Brain microvascular endothelial cell (primary cell): ENCODE measurements around the gene CR1L.
"Not testable (repeated sequence)": the region's sequence is repeated elsewhere in the genome, so short reads cannot be mapped to it uniquely, and the experiment has no call there.

Experiments used
- DNase-seq: peaks from one replicate; pipeline ENCODE4 v3.0.0-alpha.2; 2020
- H3K27ac ChIP-seq: fragments of 250-450 bp; sonication (Bioruptor Pico); 2 replicates; pipeline ENCODE4 v1.5.1; 2020; ENCODE audit warnings: mild to moderate bottlenecking, moderate library complexity
- H3K27me3 ChIP-seq: fragments of 250-450 bp; sonication (Bioruptor Pico); replicated peaks from 2 replicates; pipeline ENCODE4 v1.5.1; 2020; ENCODE audit warnings: mild to moderate bottlenecking
- H3K36me3 ChIP-seq: fragments of 250-450 bp; sonication (Bioruptor Pico); replicated peaks from 2 replicates; pipeline ENCODE4 v1.5.1; 2020; ENCODE audit warnings: mild to moderate bottlenecking
- H3K4me3 ChIP-seq: 2 replicates; pipeline ENCODE4 v1.5.1; 2011; ENCODE audit warnings: low read depth, mild to moderate bottlenecking, control low read depth, low read length, moderate library complexity
- in situ Hi-C: cut with HindIII; loops from 2 replicates; pipeline ENCODE4 v1.10.0; 2017; ENCODE audit warnings: low sequenced_read_pairs, low pct_ligation_motif_present
- TF ChIP-seq, protein P1 (sequence below): IDR thresholded peaks from 2 replicates; pipeline ENCODE4 v1.5.1; 2011; ENCODE audit warnings: low read depth, mild to moderate bottlenecking, moderate library complexity, low read length, control low read depth, inconsistent platforms; ENCODE audit errors: missing control alignments

Gene CR1L

DNA sequence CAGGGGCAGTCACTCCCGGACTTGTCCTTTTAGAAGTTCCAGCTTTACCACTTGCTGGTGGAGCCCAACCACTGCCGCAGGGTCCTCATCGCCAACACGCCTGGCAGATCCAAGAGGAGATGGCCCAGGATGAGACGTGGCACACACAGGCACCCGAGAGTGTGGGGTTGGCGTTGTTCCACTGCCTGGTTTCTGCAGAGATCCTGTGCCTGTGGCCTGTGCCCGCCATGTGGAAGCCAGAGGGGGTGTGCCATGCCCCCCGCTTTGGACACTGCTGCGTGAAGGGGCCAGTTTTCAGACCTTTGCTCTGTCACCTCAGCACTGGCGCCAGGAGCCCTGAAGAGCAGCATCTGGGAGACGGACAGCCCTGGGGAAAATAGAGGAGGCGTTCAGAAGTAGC is 117.7 kb downstream of the CR1L start:
- no peak overlapping the region for H3K27ac ChIP-seq
- H3K27me3 ChIP-seq: no peaks in the 10 kb centered on the region
- TF ChIP-seq, protein P1, sequence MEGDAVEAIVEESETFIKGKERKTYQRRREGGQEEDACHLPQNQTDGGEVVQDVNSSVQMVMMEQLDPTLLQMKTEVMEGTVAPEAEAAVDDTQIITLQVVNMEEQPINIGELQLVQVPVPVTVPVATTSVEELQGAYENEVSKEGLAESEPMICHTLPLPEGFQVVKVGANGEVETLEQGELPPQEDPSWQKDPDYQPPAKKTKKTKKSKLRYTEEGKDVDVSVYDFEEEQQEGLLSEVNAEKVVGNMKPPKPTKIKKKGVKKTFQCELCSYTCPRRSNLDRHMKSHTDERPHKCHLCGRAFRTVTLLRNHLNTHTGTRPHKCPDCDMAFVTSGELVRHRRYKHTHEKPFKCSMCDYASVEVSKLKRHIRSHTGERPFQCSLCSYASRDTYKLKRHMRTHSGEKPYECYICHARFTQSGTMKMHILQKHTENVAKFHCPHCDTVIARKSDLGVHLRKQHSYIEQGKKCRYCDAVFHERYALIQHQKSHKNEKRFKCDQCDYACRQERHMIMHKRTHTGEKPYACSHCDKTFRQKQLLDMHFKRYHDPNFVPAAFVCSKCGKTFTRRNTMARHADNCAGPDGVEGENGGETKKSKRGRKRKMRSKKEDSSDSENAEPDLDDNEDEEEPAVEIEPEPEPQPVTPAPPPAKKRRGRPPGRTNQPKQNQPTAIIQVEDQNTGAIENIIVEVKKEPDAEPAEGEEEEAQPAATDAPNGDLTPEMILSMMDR: no peak
- no peak for DNase-seq
- H3K4me3 ChIP-seq: no peak overlapping the region
- in situ Hi-C loops: no loop called here
- peaks cover 26% of the 10 kb centered on the region for H3K36me3 ChIP-seq

DNA sequence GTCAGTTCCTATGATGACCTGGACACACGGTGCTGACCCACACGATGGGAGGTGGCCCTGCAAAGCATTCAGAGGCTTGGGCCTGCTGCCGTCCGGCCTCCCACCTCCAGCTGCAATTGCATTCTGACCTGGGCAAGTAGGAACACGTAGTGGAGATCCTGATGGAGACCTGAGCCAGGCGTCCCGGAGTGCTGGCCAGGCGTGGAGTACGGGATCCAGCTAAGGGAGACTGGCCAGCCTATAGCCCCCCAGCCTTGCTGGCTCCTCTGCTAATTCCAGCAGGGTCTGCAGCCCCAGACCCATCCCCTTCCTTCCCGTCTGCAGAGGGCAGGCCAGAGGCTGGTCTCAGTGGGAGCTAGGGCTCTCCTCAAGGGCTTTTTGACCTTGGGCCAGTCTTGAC is 118.2 kb downstream of the CR1L start:
- TF ChIP-seq, protein P1: no peak
- Histone ChIP-seq H3K36me3 (peaks cover 24% of the 10 kb centered on the region), H3K27me3 (no peaks in the 10 kb centered on the region), H3K27ac (no peak overlapping the region), H3K4me3 (no peak overlapping the region)
- in situ Hi-C loops: no loop called here
- no peak for DNase-seq

DNA sequence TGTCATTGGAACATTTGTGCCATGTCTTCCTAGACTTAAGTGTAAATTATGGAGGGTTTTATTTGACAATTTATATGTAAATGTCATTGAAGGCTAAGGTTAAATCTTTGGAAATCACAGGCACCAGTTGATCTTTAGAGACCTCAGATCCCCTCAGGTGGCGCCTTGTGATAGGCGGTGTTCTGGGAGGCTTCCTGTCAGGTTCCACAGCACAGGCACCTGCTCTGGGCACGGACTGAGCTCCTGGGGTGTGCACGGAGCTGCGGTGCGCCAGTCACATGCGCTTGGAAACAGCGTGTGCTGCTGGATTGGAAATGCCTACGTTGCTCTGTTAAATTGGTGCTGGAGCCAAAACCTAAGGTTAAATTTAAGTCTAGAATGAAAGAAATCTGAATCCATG is 119.0 kb downstream of the CR1L start:
- in situ Hi-C loops: no loop called here
- DNase-seq: no peak
- H3K27me3 ChIP-seq: no peaks in the 10 kb centered on the region
- TF ChIP-seq, protein P1: no peak
- no peak overlapping the region for H3K4me3 ChIP-seq
- peaks cover 31% of the 10 kb centered on the region for H3K36me3 ChIP-seq
- H3K27ac ChIP-seq: no peak overlapping the region

DNA sequence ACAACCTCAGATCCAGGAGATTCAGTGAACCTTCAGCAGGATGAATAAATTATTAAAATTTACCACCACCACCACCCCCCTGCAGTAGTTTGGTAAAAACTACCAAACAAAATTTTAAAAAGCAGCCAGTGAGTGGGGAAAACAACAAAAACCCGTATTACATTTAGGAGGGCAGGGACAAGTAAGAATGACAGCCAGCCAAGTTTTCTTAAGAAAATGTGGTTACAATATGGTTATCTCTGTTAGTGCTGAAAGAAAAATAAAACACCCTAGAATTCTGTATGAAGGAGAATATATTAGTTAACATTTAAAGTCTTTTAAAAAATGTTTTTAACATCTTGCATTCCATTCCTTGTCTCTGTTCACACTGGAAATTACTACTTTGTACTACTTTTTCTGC is 121.6 kb downstream of the CR1L start:
- no peak for DNase-seq
- TF ChIP-seq, protein P1: no peak
- no peaks in the 10 kb centered on the region for H3K27me3 ChIP-seq
- H3K27ac ChIP-seq: no peak overlapping the region
- in situ Hi-C loops: no loop called here
- peaks cover 27% of the 10 kb centered on the region for H3K36me3 ChIP-seq
- H3K4me3 ChIP-seq: no peak overlapping the region

DNA sequence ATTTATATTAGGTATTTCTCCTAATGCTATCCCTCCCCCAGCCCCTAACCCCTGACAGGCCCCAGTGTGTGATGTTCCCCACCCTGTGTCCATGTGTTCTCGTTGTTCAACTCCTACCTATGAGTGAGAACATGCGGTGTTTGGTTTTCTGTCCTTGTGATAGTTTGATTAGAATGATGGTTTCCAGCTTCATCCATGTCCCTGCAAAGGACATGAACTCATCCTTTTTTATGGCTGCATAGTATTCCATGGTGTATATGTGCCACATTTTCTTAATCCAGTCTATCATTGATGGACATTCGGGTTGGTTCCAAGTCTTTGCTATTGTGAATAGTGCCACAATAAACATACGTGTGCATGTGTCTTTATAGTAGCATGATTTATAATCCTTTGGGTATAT is 125.6 kb downstream of the CR1L start:
- H3K27me3 ChIP-seq, DNase-seq, H3K4me3 ChIP-seq, in situ Hi-C loops, H3K27ac ChIP-seq: not testable (repeated sequence)
- peaks cover 11% of the 10 kb centered on the region for H3K36me3 ChIP-seq
